Measurements from ENCODE around the gene ATL2.
"Not testable (repeated sequence)": the region's sequence is repeated elsewhere in the genome, so short reads cannot be mapped to it uniquely, and the experiment has no call there.

ATL2 gene

GRCh38 chr2:38274286-38275276, 102.5 kb downstream of the ATL2 start:
- DNase-seq (ENCODE audit: low spot score) = peak; percentile 80

- no peak for DNase-seq (ENCODE audit: low spot score)
Observed at GRCh38 chr2:38271697-38272096, 105.4 kb downstream of the ATL2 start.

- DNase-seq (ENCODE audit: low spot score) = no peak
Observed at GRCh38 chr2:38269421-38269820, 107.7 kb downstream of the ATL2 start.

DNA sequence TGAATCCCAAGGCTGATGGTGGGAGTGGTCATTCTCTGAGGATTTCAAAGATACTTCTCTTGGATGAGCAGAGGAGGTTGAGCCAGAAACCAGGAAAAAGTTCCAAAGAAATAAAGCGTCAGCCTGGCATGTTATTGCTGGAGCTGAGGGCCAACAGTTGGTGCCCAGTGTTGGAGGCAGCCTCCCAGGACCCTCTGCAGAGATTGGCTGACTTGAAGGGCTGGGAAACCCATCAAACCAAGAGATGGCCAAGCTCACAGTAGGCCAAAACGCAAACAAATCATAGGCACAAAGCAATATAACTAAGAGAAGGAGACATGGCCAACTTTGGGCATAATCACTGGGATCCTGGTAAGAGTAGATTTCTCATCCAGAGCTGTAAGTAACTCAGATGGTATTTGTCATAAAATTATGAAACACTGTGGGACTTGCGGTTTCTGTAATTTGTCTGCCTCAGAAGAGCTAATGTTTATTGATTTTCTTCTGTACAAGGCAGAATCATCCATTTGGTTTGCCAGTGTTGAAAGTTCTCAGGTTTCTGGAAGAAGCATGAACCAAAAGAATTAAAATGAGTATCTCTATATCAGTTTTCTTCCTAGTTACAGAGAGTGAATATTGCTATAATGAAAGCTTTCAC, 108.3 kb downstream of the ATL2 start:
- no peak for DNase-seq (ENCODE audit: low spot score)

DNA sequence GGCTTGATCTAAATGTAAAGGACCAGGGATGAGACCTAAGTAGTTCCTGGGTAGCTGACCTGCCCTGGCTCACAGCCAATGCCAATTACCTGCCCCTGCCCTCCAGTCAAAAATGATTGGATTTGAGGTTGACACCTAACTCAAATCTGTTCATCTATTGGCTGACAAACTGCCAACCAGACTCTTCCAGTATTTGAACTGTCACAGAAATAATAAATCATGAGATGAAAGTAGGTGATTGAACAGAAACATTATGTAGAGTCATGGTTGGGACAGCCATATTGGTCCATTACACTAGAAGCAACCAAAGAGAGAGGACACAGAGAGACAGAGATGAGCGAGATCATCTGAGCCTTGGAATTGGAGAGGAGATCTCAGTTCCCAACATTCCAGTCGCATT, 109.1 kb downstream of the ATL2 start:
- DNase-seq (ENCODE audit: low spot score) = no peak

- peak; percentile 48 for DNase-seq (ENCODE audit: low spot score)
Observed at GRCh38 chr2:38267270-38267925, 109.7 kb downstream of the ATL2 start.

DNA sequence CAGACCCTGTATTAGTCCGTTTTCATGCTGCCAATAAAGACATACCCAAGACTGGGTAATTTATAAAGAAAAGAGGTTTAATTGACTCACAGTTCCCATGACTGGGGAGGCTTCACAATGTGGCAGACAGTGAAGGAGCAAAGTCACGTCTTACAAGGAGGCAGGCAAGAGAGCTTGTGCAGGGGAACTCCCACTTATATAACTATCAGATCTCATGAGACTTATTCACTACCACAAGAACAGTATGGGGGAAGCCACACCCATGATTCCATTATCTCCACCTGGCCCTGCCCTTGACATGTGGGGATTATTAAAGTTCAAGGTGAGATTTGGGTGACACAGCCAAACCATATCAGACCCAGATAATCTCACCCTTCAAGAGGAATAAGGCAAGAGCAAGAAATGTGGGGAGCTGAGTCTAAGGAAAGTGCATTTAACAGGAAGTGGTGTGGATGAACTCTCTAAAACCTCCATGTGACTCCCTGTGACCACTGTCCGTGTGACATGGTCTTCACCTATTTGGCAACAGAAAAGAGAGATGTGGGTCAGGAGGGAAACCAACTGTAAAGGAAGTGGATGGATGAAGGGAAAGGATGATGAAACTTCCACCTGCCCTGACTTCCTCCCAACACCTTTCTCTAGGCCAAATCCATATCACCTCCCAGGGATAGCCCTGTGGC, 110.6 kb downstream of the ATL2 start:
- peak; percentile 30 for DNase-seq (ENCODE audit: low spot score)

- no peak for DNase-seq (ENCODE audit: low spot score)
Observed at GRCh38 chr2:38265461-38265860, 111.6 kb downstream of the ATL2 start.

DNA sequence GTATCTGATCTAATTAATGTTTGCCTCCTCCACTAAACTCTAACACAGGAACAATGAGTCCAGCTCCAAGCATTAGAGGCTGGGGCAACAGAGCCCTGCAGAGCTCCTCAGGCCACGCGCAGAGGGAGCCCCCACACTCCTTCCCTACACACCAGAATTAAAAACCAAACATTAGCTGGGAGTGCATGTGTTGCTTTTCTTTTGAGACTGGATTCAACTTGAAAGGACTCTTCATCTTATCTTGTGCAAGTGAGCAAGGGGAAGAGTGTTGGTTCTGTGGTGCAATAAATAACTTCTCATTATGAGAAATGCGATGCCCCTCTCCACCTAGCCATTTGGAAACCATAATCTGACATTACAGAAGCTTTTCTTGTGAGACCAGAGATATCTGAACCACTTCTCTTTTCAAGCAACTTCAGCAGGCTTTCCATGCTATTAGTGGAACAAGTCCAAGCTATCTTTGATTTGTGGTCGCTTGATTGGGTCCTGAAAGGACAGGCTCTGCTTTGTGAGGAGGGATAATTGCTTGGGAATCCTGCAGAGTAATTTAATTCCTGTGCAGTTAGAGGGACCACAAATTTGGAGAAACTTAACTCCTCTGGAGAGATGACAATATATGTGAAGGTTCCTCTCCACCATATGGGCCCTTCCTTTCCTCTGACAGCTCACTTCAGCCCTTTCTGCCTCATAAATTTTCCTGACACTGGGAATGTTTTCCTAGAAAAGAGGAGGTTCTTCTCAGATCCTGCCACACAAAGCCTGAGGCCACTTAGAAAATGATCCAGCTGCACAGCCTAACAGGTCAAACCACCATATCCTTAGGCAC, 112.5 kb downstream of the ATL2 start:
- no peak for DNase-seq (ENCODE audit: low spot score)

- no peak for DNase-seq (ENCODE audit: low spot score)
Observed at GRCh38 chr2:38263293-38263692, 113.8 kb downstream of the ATL2 start.

DNA sequence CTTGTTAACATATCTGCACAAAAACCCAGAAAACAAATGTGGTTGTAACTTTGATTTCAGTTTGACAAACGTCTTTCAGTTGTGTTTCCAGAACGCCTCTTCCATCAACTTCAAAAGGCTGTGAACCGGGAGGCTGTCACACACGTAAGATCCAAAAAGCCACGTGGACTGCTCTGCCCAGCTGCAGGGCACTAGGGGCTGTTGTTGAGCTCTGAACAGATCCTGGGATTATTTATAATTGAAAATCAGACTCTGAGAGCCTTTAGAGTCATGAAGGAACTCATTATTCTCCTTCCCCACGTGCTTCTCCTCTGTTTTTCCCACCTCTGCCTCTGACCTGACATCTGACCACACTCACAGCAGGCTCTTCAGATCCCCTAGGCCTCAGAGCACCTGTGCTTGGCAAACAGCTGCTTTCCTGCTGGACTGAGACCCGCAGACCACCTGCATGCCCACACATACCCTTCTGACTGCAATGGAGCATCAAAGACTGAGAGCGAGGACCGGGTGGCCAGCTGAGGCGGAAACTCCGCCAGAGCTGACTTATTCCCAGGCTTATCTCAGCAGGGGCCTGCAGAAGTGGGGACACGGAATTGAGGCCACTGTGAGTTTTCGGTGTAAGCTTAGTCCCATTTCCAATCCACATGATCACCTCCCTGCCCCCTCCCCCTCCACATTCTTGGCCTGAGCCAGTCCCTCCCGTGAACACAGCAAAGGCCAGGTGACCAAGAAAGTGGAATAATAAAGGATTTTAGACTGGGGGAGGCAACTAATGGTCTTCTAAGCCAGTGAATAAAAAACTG, 114.8 kb downstream of the ATL2 start:
- DNase-seq (ENCODE audit: low spot score) = no peak

GRCh38 chr2:38261569-38262068, 115.5 kb downstream of the ATL2 start:
- DNase-seq (ENCODE audit: low spot score) = no peak

GRCh38 chr2:38260972-38261371, 116.1 kb downstream of the ATL2 start:
- no peak for DNase-seq (ENCODE audit: low spot score)

DNA sequence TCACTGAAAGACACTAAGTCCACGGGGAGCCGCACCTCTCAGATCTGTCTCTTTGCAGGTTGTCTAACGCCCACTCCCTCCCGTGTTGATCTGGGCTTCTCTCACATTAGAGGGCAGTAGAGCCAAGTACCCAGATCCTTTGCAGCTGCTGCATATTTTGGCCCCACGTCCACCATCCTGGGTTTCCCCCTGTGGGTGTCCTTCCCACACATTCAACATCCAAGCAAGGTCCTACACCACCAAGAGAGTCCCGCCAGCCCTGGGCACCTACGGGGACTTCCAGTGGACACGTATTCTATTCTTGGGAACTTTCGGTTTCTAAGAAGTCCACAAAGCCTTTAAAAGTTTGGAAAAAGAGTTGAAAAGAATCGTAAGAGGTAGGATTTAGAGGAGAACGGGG, 116.6 kb downstream of the ATL2 start:
- no peak for DNase-seq (ENCODE audit: low spot score)

GRCh38 chr2:38259311-38259710, 117.8 kb downstream of the ATL2 start:
- no peak for DNase-seq (ENCODE audit: low spot score)

GRCh38 chr2:38257680-38258079, 119.4 kb downstream of the ATL2 start:
- DNase-seq (ENCODE audit: low spot score) = not testable (repeated sequence)

DNA sequence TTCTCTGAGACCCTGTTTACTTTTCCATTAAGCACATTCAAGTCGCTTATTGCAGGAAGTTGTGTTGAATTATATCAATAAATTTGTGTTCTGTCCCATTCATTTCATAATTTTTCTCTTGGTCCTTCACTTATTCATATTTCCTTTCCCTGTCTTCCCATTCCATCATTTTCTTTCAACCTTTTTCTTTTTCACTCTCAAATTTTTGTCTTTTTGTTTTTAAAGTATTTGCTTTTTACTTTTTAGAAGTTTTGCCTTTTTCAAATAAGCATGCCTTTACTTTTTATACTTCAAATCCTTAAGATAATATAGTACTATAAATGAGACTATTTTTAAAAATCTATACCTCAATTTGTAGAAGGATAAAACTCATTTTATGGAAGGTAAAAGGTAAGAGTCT, 120.5 kb downstream of the ATL2 start:
- DNase-seq (ENCODE audit: low spot score) = no peak

DNA sequence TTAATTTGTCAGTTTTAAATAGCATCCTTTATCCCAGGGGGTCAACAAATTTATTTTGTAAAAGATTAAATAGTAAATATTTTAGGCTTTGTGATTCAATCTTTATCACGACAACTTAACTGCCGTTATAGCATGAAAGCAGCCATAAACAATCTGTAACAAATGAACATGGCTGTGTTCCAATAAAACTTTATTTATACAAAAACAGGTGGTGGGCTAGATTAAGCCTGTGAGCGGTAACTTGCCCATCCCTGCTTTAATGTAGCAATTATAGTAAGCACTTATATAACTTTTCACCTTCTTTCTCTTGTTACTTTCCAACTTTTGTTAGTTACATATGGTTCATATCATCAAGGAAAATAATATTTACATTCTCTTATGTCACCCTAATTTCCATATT, 121.9 kb downstream of the ATL2 start:
- no peak for DNase-seq (ENCODE audit: low spot score)

GRCh38 chr2:38254796-38255195, 122.3 kb downstream of the ATL2 start:
- peak; percentile 69 for DNase-seq (ENCODE audit: low spot score)

DNA sequence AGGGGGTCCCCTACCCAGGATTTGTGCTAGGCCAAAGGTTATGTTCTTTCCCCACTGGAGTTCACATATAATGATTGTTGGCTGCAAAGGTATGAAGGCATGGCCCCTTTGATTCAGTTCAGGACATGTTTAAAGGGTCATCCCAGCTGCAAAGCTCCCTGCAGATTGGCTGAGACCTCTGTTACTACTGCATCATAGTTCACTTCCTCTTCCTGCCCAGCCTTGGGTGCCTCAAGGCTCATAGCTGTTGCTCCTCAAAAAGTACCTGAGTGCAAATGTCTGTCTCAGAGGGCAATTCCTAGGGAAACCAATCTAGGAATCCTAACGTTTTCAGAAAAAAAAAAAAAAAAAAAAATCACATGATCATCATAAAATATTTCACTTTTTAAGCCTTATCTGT, 125.1 kb downstream of the ATL2 start:
- no peak for DNase-seq (ENCODE audit: low spot score)

Measured in kidney tubule cell (primary cell).